Astrocyte (in vitro differentiated cells and primary cell): ENCODE results near the gene NUBPL. TPM values are rescaled to one million over a fixed set of nuclear protein-coding genes. Genes with fewer than 3 reads are reported as not detected.
"Not testable (repeated sequence)": the region's sequence is repeated elsewhere in the genome, so short reads cannot be mapped to it uniquely, and the experiment has no call there.

Experiments used
- DNase-seq: peaks from one replicate; pipeline ENCODE4 v3.0.0-alpha.2; 2010; ENCODE audit warnings: low read depth
- FAIRE-seq: peaks from 2 replicates; lab custom pipeline; 2011; peaks lifted over from hg19 to GRCh38; lab: Jason Lieb, UNC
- H2AFZ ChIP-seq: 2 replicates; pipeline ENCODE4 v1.6.0; 2012; ENCODE audit warnings: low read depth, low read length, inconsistent platforms
- H3K27ac ChIP-seq: 2 replicates; pipeline ENCODE4 v1.5.1; 2011; ENCODE audit warnings: low read depth, low read length, inconsistent platforms
- H3K27me3 ChIP-seq: 2 replicates; pipeline ENCODE4 v1.6.0; 2011; ENCODE audit warnings: low read length, inconsistent platforms; ENCODE audit not compliant: insufficient read depth
- H3K36me3 ChIP-seq: 2 replicates; pipeline ENCODE4 v1.5.1; 2011; ENCODE audit warnings: low read length, inconsistent platforms; ENCODE audit not compliant: insufficient read depth
- H3K4me1 ChIP-seq: 2 replicates; pipeline ENCODE4 v1.5.1; 2011; ENCODE audit warnings: low read length, inconsistent platforms; ENCODE audit not compliant: insufficient read depth
- H3K4me2 ChIP-seq: 2 replicates; pipeline ENCODE4 v1.6.0; 2012; ENCODE audit warnings: low read length, inconsistent platforms
- H3K4me3 ChIP-seq: 2 replicates; pipeline ENCODE4 v1.5.1; 2011; ENCODE audit warnings: low read depth, mild to moderate bottlenecking, low read length, inconsistent platforms; ENCODE audit not compliant: insufficient read depth
- H3K79me2 ChIP-seq: 2 replicates; pipeline ENCODE4 v1.6.0; 2012; ENCODE audit warnings: mild to moderate bottlenecking, low read length, inconsistent platforms; ENCODE audit not compliant: insufficient read depth
- H3K9ac ChIP-seq: 2 replicates; pipeline ENCODE4 v1.6.0; 2012; ENCODE audit warnings: mild to moderate bottlenecking, low read length, inconsistent platforms
- H3K9me3 ChIP-seq: 2 replicates; pipeline ENCODE4 v1.5.1; 2012; ENCODE audit warnings: low read depth, mild to moderate bottlenecking, low read length, inconsistent platforms; ENCODE audit not compliant: insufficient read depth
- H4K20me1 ChIP-seq: 2 replicates; pipeline ENCODE4 v1.6.0; 2012; ENCODE audit warnings: low read length, inconsistent platforms; ENCODE audit not compliant: insufficient read depth
- H3K27ac Mint-ChIP-seq: one replicate; pipeline ENCODE4 v1.8.0; 2021; ENCODE audit warnings: mild to moderate bottlenecking, mixed read lengths; ENCODE audit not compliant: unreplicated experiment
- H3K27me3 Mint-ChIP-seq: one replicate; pipeline ENCODE4 v1.8.0; 2021; ENCODE audit warnings: low read depth, mixed read lengths; ENCODE audit not compliant: unreplicated experiment
- H3K36me3 Mint-ChIP-seq: one replicate; pipeline ENCODE4 v1.8.0; 2021; ENCODE audit warnings: low read depth, mixed read lengths; ENCODE audit not compliant: unreplicated experiment
- H3K4me1 Mint-ChIP-seq: one replicate; pipeline ENCODE4 v1.8.0; 2021; ENCODE audit warnings: low read depth, mixed read lengths; ENCODE audit not compliant: unreplicated experiment
- H3K4me3 Mint-ChIP-seq: one replicate; pipeline ENCODE4 v1.8.0; 2021; ENCODE audit warnings: mild to moderate bottlenecking, moderate library complexity, mixed read lengths; ENCODE audit not compliant: unreplicated experiment
- H3K9me3 Mint-ChIP-seq: one replicate; pipeline ENCODE4 v1.8.0; 2021; ENCODE audit warnings: mild to moderate bottlenecking, mixed read lengths; ENCODE audit not compliant: unreplicated experiment
- CTCF ChIP-seq: IDR thresholded peaks from 2 replicates; pipeline ENCODE4 v1.5.1; 2011; ENCODE audit warnings: low read depth, mild to moderate bottlenecking, inconsistent platforms, low read length, moderate library complexity; ENCODE audit not compliant: insufficient read depth
- EZH2 ChIP-seq: IDR thresholded peaks from 2 replicates; pipeline ENCODE4 v1.6.1; 2012; ENCODE audit warnings: mild to moderate bottlenecking, low read length, inconsistent platforms; ENCODE audit not compliant: insufficient read depth
- total RNA-seq: library from RNA; stranded (reverse); gene quantifications from 2 replicates; pipeline ENCODE4 v1.2.1, GENCODE V29; 2021

Gene NUBPL
- total RNA-seq, 1 donor from 2014 or later, result 9.0 TPM

GRCh38 chr14:31605702-31606101, 44.5 kb downstream of the NUBPL start:
- peaks cover 4% of the 10 kb centered on the region for H3K9me3 Mint-ChIP-seq
- Histone ChIP-seq H3K79me2 (no peaks in the 10 kb centered on the region), H3K9me3 (no peaks in the 10 kb centered on the region)

GRCh38 chr14:31611778-31612433, 50.7 kb downstream of the NUBPL start:
- Histone ChIP-seq H4K20me1 (no peaks in the 10 kb centered on the region), H3K4me1 (no peaks in the 10 kb centered on the region), H3K9ac (no peak overlapping the region), H3K27me3 (no peaks in the 10 kb centered on the region), H3K4me2 (no peak overlapping the region), H3K27ac (no peak overlapping the region), H3K9me3 (no peaks in the 10 kb centered on the region), H3K79me2 (no peaks in the 10 kb centered on the region), H3K4me3 (no peak overlapping the region), H3K36me3 (no peaks in the 10 kb centered on the region), H2AFZ (no peak overlapping the region)
- peaks cover 4% of the 10 kb centered on the region for H3K9me3 Mint-ChIP-seq
- TF ChIP-seq CTCF (no peak), EZH2 (no peak)
- no peak overlapping the region for H3K4me3 Mint-ChIP-seq
- H3K27me3 Mint-ChIP-seq, result no peaks in the 10 kb centered on the region
- no peak for DNase-seq
- no peaks in the 10 kb centered on the region for H3K4me1 Mint-ChIP-seq
- H3K27ac Mint-ChIP-seq, result no peak overlapping the region
- no peak for FAIRE-seq
- peaks cover 8% of the 10 kb centered on the region for H3K36me3 Mint-ChIP-seq

More at GRCh38 chr14:31605702-31606101, 44.5 kb downstream of the NUBPL start:
- no peak overlapping the region for H3K4me2 ChIP-seq
- no peaks in the 10 kb centered on the region for H4K20me1 ChIP-seq
- no peak overlapping the region for H3K9ac ChIP-seq
- Mint-ChIP-seq H3K4me3 (no peak overlapping the region), H3K27ac (no peak overlapping the region), H3K4me1 (no peaks in the 10 kb centered on the region), H3K27me3 (no peaks in the 10 kb centered on the region), H3K36me3 (peaks cover 12% of the 10 kb centered on the region)
- FAIRE-seq (no peak), DNase-seq (no peak)
- H3K4me3 ChIP-seq, result no peak overlapping the region
- H3K27me3 ChIP-seq, result no peaks in the 10 kb centered on the region
- H3K36me3 ChIP-seq, result no peaks in the 10 kb centered on the region
- no peak overlapping the region for H3K27ac ChIP-seq
- no peaks in the 10 kb centered on the region for H3K4me1 ChIP-seq
- TF ChIP-seq CTCF (no peak), EZH2 (no peak)
- no peak overlapping the region for H2AFZ ChIP-seq

GRCh38 chr14:31613188-31613587, 52.0 kb downstream of the NUBPL start:
- Mint-ChIP-seq H3K27ac (no peak overlapping the region), H3K36me3 (peaks cover 2% of the 10 kb centered on the region), H3K4me3 (no peak overlapping the region), H3K9me3 (peaks cover 5% of the 10 kb centered on the region), H3K27me3 (no peaks in the 10 kb centered on the region), H3K4me1 (no peaks in the 10 kb centered on the region)
- H2AFZ ChIP-seq, result no peak overlapping the region
- H3K27me3 ChIP-seq, result no peaks in the 10 kb centered on the region
- TF ChIP-seq EZH2 (no peak), CTCF (no peak)
- H3K36me3 ChIP-seq, result no peaks in the 10 kb centered on the region
- H3K9me3 ChIP-seq, result no peaks in the 10 kb centered on the region
- no peaks in the 10 kb centered on the region for H4K20me1 ChIP-seq
- FAIRE-seq (no peak), DNase-seq (no peak)
- H3K79me2 ChIP-seq, result no peaks in the 10 kb centered on the region
- H3K4me3 ChIP-seq, result no peak overlapping the region
- H3K4me2 ChIP-seq, result no peak overlapping the region
- H3K9ac ChIP-seq, result no peak overlapping the region
- H3K27ac ChIP-seq, result no peak overlapping the region
- no peaks in the 10 kb centered on the region for H3K4me1 ChIP-seq

- not testable (repeated sequence) for H3K36me3 ChIP-seq
Measured at GRCh38 chr14:31618884-31619283, 57.7 kb downstream of the NUBPL start.

More at GRCh38 chr14:31618884-31619283, 57.7 kb downstream of the NUBPL start:
- not testable (repeated sequence) for H3K27ac Mint-ChIP-seq, H3K4me2 ChIP-seq, H3K27ac ChIP-seq, H3K9ac ChIP-seq, H3K4me1 Mint-ChIP-seq, H3K79me2 ChIP-seq, H3K4me1 ChIP-seq, FAIRE-seq, H3K4me3 Mint-ChIP-seq, H3K9me3 ChIP-seq, H3K27me3 ChIP-seq, H3K4me3 ChIP-seq, H3K27me3 Mint-ChIP-seq, H4K20me1 ChIP-seq, H2AFZ ChIP-seq, DNase-seq
- Mint-ChIP-seq H3K36me3 (peaks cover 17% of the 10 kb centered on the region), H3K9me3 (peaks cover 23% of the 10 kb centered on the region)
